OCI-LY1 (cell line): ENCODE data around the gene PSAP.

Experiments
- H2AFZ ChIP-seq: fragments of 200-600 bp; sonication (generic), shearing (Covaris generic); 2 replicates; pipeline ENCODE4 v1.6.0; 2014; ENCODE audit warnings: antibody characterized with exemption, mild to moderate bottlenecking, low read length
- H3F3A ChIP-seq: fragments of 200-600 bp; sonication (generic), shearing (Covaris generic); 2 replicates; pipeline ENCODE4 v1.6.0; 2014; ENCODE audit warnings: mild to moderate bottlenecking, antibody characterized with exemption, low read length, moderate library complexity; ENCODE audit not compliant: insufficient read depth
- H3K27ac ChIP-seq: fragments of 200-600 bp; sonication (generic); 2 replicates; pipeline ENCODE4 v1.5.1; 2014; ENCODE audit warnings: low read length, mixed run types, mild to moderate bottlenecking, low read depth; ENCODE audit not compliant: poor library complexity, severe bottlenecking
- H3K27me3 ChIP-seq: fragments of 200-600 bp; sonication (generic); 2 replicates; pipeline ENCODE4 v1.6.0; 2014; ENCODE audit warnings: antibody characterized with exemption, mild to moderate bottlenecking, low read length, moderate library complexity; ENCODE audit not compliant: insufficient read depth
- H3K36me3 ChIP-seq: fragments of 200-600 bp; sonication (generic); 2 replicates; pipeline ENCODE4 v1.6.1; 2014; ENCODE audit warnings: mild to moderate bottlenecking, antibody characterized with exemption, low read length, moderate library complexity, mixed read lengths; ENCODE audit not compliant: insufficient read depth
- H3K4me1 ChIP-seq: fragments of 200-600 bp; sonication (generic); 2 replicates; pipeline ENCODE4 v1.5.1; 2014; ENCODE audit warnings: mild to moderate bottlenecking, low read length, moderate library complexity; ENCODE audit not compliant: insufficient read depth, severe bottlenecking
- H3K4me2 ChIP-seq: fragments of 200-600 bp; sonication (generic), shearing (Covaris generic); 2 replicates; pipeline ENCODE4 v1.6.1; 2014; ENCODE audit warnings: low read length
- H3K4me3 ChIP-seq: fragments of 200-600 bp; sonication (generic); 2 replicates; pipeline ENCODE4 v1.5.1; 2014; ENCODE audit warnings: low read length, low read depth, mild to moderate bottlenecking, mixed read lengths; ENCODE audit not compliant: poor library complexity, severe bottlenecking
- H3K79me2 ChIP-seq: fragments of 200-600 bp; shearing (Covaris generic); 2 replicates; pipeline ENCODE4 v1.6.1; 2016; ENCODE audit warnings: mixed run types, low read length, mixed read lengths; ENCODE audit not compliant: insufficient read depth
- H3K9ac ChIP-seq: fragments of 200-600 bp; sonication (generic), shearing (Covaris generic); 2 replicates; pipeline ENCODE4 v1.6.1; 2014; ENCODE audit warnings: mild to moderate bottlenecking, low read length, mixed read lengths
- H3K9me2 ChIP-seq: fragments of 200-600 bp; sonication (generic), shearing (Covaris generic); 2 replicates; pipeline ENCODE4 v1.6.1; 2014; ENCODE audit warnings: low read depth, mild to moderate bottlenecking, low read length, mixed read lengths
- H3K9me3 ChIP-seq: fragments of 200-600 bp; shearing (Covaris generic); 2 replicates; pipeline ENCODE4 v1.6.1; 2014; ENCODE audit warnings: low read length, mixed read lengths
- H4K20me1 ChIP-seq: fragments of 200-600 bp; sonication (generic), shearing (Covaris generic); 2 replicates; pipeline ENCODE4 v1.6.0; 2016; ENCODE audit warnings: mild to moderate bottlenecking, low read length; ENCODE audit not compliant: insufficient read depth
- EZH2 ChIP-seq: fragments of 200-600 bp; sonication (generic), shearing (Covaris generic); IDR thresholded peaks from 2 replicates; pipeline ENCODE4 v1.8.0; 2017; ENCODE audit warnings: borderline replicate concordance, mixed run types, mild to moderate bottlenecking, antibody characterized with exemption, low read length, moderate library complexity, mixed read lengths
- TF ChIP-seq, protein P1 (sequence below): fragments of 200-600 bp; sonication (generic), shearing (Covaris generic); IDR thresholded peaks from 2 replicates; pipeline ENCODE4 v1.5.1; 2017; ENCODE audit warnings: mild to moderate bottlenecking, antibody characterized with exemption, low read length, moderate library complexity, mixed read lengths

PSAP gene

DNA sequence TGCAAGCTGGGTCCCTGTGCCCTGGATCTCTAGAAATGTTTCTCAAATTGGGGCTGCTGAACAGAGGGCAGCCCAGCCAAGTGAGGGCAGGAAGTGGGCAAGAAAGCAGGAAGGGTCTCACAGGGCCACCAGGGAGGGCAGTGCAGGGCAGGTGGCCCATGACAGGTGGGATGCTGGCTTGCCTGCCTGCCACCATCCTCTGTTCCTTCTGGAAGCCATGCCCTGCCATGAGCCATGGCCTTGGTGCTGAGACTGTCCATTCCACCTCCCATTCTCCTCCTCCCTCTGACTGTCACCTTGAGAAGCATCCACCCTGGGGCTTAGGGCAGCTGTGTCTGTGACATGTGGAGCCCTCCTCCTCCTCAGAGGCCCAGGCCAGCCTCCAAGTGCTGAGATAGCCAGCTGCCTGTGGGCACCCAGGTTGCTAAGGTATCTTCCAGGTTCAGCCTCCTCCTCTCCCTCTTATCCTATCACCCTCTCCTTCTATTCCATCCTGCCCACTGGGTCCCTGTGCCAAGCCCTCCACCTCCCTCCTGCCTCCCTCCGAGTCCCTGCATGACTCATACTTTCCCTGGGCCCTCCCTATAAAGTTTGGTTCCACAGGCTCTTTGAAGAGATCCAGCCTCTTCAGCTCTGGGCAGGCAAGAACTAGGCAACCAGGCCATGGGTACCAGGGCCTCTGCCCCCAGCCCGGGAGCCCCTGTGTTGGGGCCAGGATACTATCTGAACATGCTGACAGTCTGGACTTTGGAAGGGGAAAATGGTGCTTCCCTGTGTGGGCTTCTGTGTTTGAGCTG, 79.0 kb downstream of the PSAP start:
- no peak overlapping the region for H3K4me3 ChIP-seq
- no peaks in the 10 kb centered on the region for H3K36me3 ChIP-seq
- no peak for TF ChIP-seq EZH2
- no peaks in the 10 kb centered on the region for H3K9me2 ChIP-seq
- H3K27me3 ChIP-seq = no peaks in the 10 kb centered on the region; the same call in 1 of the 2 replicates
- H3K79me2 ChIP-seq = no peaks in the 10 kb centered on the region
- H3K9me3 ChIP-seq = no peaks in the 10 kb centered on the region
- H3K9ac ChIP-seq = no peak overlapping the region
- H3K4me1 ChIP-seq = peaks cover 29% of the 10 kb centered on the region
- H3K27ac ChIP-seq = no peak overlapping the region
- no peak overlapping the region for H2AFZ ChIP-seq
- H4K20me1 ChIP-seq = no peaks in the 10 kb centered on the region
- H3K4me2 ChIP-seq = no peak overlapping the region
- H3F3A ChIP-seq = no peaks in the 10 kb centered on the region

- no peak overlapping the region for H3K9ac ChIP-seq
- no peaks in the 10 kb centered on the region for H3K9me2 ChIP-seq
- H3K27me3 ChIP-seq = no peaks in the 10 kb centered on the region; the same call in 1 of the 2 replicates
- no peaks in the 10 kb centered on the region for H3K79me2 ChIP-seq
- no peak overlapping the region for H3K4me2 ChIP-seq
- TF ChIP-seq EZH2 = no peak
- TF ChIP-seq, protein P1, sequence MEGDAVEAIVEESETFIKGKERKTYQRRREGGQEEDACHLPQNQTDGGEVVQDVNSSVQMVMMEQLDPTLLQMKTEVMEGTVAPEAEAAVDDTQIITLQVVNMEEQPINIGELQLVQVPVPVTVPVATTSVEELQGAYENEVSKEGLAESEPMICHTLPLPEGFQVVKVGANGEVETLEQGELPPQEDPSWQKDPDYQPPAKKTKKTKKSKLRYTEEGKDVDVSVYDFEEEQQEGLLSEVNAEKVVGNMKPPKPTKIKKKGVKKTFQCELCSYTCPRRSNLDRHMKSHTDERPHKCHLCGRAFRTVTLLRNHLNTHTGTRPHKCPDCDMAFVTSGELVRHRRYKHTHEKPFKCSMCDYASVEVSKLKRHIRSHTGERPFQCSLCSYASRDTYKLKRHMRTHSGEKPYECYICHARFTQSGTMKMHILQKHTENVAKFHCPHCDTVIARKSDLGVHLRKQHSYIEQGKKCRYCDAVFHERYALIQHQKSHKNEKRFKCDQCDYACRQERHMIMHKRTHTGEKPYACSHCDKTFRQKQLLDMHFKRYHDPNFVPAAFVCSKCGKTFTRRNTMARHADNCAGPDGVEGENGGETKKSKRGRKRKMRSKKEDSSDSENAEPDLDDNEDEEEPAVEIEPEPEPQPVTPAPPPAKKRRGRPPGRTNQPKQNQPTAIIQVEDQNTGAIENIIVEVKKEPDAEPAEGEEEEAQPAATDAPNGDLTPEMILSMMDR = no peak
- no peaks in the 10 kb centered on the region for H3F3A ChIP-seq
- H3K4me1 ChIP-seq = peaks cover 29% of the 10 kb centered on the region
- no peak overlapping the region for H3K27ac ChIP-seq
- H2AFZ ChIP-seq = no peak overlapping the region
- no peak overlapping the region for H3K4me3 ChIP-seq
- no peaks in the 10 kb centered on the region for H3K36me3 ChIP-seq
- H4K20me1 ChIP-seq = no peaks in the 10 kb centered on the region
- H3K9me3 ChIP-seq = no peaks in the 10 kb centered on the region
These were observed 79.8 kb downstream of the PSAP start for GRCh38 chr10:71771204-71771603.

GRCh38 chr10:71770789-71771188, 80.3 kb downstream of the PSAP start:
- peaks cover 29% of the 10 kb centered on the region for H3K4me1 ChIP-seq

More at GRCh38 chr10:71770789-71771188, 80.3 kb downstream of the PSAP start:
- H2AFZ ChIP-seq = no peak overlapping the region
- H3K79me2 ChIP-seq = no peaks in the 10 kb centered on the region
- H4K20me1 ChIP-seq = no peaks in the 10 kb centered on the region
- no peaks in the 10 kb centered on the region for H3K9me3 ChIP-seq
- no peaks in the 10 kb centered on the region for H3K36me3 ChIP-seq
- no peak overlapping the region for H3K4me2 ChIP-seq
- TF ChIP-seq, protein P1 = no peak
- TF ChIP-seq EZH2 = no peak
- H3K27ac ChIP-seq = no peak overlapping the region
- H3F3A ChIP-seq = no peaks in the 10 kb centered on the region
- H3K4me3 ChIP-seq = no peak overlapping the region
- H3K9ac ChIP-seq = no peak overlapping the region
- H3K9me2 ChIP-seq = no peaks in the 10 kb centered on the region
- no peaks in the 10 kb centered on the region; the same call in 1 of the 2 replicates for H3K27me3 ChIP-seq
